DOHH2 (cell line): ENCODE results near the gene MRPL38.

Source experiments
- EZH2phosphoT487 ChIP-seq: fragments of 200-600 bp; sonication (generic); IDR thresholded peaks from 2 replicates; pipeline ENCODE4 v1.6.1; 2017; ENCODE audit warnings: borderline replicate concordance, mild to moderate bottlenecking, antibody characterized with exemption, low read length, moderate library complexity, mixed read lengths
- TF ChIP-seq, protein P1 (sequence below): fragments of 200-600 bp; sonication (generic); IDR thresholded peaks from one replicate; pipeline ENCODE4 v1.5.1; 2014; ENCODE audit warnings: antibody characterized with exemption, mild to moderate bottlenecking, low read depth, low read length; ENCODE audit not compliant: poor library complexity, severe bottlenecking

DNA sequence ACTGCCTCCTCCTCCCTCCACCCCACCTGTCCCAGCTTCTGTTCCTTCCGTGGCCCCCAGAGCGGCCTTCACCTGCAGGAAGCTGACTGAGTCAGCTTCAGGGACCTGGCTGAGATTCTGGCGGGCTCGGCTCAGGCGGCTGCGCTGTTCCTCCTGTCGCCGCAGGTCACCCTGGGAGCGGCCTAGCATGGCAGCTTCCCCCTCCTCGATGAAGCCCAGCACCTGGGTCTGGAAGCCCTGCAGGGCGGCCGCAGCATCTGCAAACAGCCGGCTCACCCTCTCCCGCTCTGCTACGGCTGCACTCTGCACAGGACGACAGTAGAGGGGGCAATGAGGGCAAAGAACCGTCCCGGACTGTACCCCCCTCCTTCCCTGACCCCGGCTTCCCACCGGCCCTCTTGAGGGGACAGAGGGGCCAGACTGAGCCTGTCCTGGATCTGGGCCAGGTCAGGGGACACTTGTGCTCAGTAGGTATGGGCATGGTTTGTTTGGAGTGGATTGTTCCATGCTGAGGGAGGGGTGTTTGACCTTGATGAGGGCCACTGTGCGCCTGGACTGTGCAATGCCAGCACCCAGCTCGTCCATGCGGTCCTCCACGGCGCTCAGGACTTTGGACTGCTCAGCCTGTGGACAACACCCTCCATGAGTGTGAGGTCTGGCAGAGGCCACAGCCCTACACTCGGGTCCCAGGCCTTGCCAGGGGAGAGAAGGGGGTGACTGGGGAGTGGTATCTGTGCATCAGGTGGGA lies 28.3 kb downstream of the MRPL38 start:
- TF ChIP-seq, protein P1, sequence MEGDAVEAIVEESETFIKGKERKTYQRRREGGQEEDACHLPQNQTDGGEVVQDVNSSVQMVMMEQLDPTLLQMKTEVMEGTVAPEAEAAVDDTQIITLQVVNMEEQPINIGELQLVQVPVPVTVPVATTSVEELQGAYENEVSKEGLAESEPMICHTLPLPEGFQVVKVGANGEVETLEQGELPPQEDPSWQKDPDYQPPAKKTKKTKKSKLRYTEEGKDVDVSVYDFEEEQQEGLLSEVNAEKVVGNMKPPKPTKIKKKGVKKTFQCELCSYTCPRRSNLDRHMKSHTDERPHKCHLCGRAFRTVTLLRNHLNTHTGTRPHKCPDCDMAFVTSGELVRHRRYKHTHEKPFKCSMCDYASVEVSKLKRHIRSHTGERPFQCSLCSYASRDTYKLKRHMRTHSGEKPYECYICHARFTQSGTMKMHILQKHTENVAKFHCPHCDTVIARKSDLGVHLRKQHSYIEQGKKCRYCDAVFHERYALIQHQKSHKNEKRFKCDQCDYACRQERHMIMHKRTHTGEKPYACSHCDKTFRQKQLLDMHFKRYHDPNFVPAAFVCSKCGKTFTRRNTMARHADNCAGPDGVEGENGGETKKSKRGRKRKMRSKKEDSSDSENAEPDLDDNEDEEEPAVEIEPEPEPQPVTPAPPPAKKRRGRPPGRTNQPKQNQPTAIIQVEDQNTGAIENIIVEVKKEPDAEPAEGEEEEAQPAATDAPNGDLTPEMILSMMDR, result peak; percentile 74
- no peak for TF ChIP-seq EZH2phosphoT487
